LoVo (cell line): ENCODE results near the gene PID1.
"Not testable (repeated sequence)": the region's sequence is repeated elsewhere in the genome, so short reads cannot be mapped to it uniquely, and the experiment has no call there.

Experiments used
- DNase-seq: peaks from one replicate; pipeline ENCODE4 v3.0.0-alpha.2; 2016; ENCODE audit warnings: low spot score

PID1 gene

DNA sequence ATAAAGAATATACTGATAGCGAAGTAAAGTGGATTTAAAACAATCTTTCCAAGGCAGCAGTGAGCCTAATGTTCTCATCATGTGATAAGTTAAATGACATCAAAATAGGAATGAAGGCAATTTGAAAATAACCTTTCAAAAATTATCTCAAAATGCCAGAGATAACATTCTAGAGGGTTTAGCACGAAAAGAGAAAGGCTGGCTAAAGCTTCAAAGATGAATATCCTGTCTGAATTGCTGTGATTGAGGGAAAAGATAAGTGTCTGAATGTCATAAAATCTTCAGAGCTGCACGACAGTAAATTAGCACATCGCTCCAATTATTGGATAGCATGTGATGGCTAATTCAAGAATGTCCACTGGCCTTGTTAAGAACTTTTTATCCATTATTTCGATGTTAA lies 159.3 kb downstream of the PID1 start:
- DNase-seq, result no peak

DNA sequence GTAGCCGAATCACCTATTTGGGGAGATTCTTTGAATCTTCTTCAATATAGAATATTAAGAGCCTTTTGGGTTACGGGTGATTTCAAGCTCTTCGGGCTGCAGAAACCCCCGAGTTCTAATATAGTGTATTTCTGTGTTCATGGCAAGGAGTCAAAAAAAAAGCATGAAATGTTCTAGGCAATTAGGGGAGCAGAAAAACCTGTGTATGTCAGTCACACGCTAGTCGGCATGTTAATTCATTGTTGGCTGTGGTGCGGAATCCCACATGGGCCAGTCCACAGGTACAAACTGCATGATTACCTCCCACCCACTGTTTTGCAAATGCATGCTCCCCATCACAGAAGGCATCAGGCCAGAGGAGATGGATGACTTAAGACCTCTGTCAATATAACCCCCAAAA lies 161.9 kb downstream of the PID1 start:
- no peak for DNase-seq

DNA sequence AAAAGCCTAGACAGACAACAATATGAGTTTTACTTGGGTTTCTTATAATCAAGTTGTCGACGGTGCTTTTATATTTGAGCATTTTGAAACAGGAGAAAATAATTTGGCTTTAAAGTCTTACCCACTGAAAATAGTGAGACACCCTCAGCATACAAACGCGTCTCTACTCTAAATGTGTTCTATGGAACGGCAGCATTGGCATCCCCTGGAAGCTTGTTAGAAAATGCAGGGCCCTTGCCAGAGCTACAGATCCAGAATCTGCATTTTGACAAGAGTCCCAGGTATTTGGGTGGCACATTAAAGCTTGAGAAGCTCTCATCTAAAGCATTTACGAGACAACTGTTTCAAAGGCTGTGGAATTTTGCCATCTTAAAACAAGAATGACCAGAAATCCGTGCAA lies 163.5 kb downstream of the PID1 start:
- no peak for DNase-seq

DNA sequence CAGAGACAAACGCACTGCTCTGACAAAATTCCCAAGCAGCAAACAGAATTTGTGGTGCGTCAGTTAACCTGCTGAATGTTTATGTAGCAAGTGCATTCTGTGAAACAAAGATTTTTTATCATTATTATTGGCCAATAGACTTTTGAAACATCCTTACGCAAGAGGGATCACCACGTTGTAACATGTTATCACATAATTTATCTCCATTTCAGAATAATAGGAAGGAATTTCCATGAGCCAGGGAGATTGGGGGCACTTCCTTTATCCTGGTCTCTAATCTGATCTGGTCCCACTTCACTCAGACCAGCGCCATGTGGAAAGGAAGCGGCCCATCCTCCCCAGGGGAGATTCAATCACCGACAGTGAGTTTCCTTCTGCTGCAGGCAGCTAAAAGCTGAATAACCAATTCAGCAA lies 166.1 kb downstream of the PID1 start:
- no peak for DNase-seq

DNA sequence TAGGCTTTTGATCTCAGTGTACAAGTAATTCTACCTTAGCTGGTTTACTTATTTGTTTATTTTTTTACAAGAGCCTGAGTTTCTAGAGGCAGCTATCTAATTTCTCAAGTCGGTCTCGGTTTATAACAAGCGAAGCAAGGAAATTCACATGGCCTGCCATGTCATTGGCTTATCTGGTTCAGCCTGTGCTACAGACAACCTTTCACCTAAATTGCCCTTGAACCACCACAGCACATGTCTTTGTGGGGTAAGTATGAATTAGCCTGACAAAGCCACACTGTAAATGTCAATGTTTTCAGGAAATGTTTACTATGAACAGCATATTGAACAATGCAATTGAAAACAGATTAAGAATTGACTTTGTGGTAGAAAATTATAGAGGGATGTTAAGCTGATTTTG lies 167.1 kb downstream of the PID1 start:
- DNase-seq, result no peak

DNA sequence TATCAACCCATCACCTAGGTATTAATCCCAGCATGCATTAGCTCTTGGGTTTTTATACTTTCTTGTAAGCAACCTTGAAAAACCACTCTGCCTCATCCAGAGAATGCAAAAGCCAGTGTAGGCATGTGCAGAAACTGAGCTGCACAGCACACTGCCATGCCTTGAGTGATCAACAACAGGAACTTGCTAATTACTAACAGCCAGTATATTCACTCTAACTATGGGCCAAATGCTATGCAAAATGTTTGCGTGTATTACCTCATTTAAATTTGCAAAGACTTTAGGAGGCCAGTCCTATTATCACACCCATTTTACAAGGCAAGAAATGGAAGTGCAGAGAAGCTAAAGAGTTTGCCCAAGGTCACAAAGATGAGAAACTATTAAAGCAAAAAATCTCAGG lies 169.8 kb downstream of the PID1 start:
- no peak for DNase-seq

DNA sequence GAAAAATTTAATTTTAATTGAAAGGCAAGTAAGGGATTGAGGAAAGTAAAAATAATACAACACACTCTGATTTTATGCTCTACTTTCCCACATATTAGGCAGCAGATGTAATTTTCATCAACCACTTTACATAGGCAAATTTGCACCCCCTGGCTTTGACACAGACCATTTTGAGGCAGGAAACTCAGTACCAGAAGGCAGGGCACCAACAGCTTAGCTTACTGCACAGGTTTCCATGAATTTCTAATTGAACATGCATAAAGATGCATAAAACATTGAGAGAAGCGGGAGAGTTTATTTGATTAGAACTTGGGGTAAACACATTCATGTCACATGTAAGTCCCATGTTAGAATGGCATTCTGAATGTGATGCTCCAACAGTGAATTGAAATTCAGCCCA lies 171.9 kb downstream of the PID1 start:
- no peak for DNase-seq

DNA sequence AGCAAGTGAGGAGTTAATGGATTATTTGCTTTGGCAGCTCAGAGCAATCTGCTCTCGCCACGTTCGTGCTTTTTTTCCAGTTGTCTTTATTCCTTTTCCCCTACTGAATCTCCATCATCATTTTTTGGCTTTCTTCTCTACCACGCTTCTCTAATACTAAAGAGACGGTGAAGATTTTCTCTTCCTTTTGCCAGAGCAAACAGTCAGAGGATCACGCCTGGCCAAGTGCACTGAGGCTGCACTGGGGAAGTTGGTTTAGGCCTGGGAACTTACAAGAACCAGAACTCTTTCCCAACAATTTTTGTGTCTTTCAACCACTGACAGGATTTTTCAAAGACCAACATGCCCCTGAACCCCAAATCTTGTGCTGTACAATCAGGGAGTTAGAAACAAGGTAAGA lies 172.3 kb downstream of the PID1 start:
- DNase-seq, result no peak

DNA sequence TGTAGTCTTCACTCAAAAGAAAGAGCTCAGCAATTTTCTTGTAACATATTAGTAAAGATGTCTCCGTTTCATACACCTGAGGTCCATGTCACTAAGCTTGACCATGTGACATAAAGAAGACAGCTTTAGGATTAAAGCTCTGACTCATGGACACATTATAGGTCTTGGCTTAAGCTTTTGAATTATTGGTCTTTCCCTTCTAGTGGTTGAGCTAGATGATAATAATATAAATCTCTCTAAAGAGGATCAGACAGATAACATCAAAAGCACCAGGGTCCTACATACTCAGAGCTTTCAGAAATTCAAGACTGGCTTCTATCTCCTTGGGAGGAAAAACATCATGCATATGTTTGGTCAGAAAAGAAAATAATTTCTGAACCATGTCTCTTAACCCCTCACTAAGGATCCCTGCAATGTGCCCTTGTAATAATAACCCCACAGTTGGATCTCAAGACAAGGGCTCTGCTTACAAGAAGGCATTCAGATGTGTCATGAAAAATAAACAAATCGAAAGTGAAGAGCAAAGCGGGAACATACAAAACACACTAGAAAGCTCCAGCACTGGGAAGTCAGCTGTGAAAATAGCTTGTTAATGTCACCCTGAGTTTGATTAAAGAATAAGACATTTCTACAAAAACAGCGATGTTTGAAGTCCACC lies 174.5 kb downstream of the PID1 start:
- no peak for DNase-seq

DNA sequence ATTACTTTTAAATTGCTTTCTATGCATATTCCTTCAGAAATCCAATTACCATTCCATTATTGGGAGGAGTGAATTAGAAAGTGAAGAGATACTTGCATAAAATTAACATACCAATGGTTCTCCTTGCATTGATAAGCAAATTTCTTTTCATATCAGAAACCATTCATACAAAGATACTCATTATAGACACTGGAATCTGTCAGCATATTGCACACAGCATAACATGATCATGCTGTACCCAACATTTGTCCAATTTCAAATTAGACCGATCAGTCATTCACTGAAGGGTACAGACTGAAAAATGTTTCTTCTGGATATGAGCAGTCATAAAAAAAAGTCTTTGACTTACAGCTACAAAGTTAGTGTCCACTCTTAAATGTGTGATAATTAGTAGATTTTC lies 175.6 kb downstream of the PID1 start:
- no peak for DNase-seq

DNA sequence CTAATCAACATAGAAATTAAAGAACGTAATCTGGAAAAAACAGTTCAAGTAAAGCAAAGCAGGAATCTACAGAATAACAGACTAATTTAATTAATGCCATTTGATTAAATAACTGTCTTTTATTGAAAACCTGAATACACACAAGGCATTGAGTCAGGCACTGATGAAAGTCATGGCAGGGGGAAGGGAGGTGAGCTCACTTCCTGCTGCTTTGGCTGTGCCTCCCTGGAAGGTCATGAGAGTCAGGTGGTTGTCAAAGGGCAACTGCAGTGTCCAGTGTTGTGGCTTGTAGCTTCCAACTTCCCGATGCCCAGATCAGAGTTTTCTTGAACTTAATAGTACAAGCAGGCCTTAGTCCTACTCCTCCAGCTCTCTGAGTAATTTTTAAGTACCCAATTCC lies 180.9 kb downstream of the PID1 start:
- DNase-seq, result no peak

DNA sequence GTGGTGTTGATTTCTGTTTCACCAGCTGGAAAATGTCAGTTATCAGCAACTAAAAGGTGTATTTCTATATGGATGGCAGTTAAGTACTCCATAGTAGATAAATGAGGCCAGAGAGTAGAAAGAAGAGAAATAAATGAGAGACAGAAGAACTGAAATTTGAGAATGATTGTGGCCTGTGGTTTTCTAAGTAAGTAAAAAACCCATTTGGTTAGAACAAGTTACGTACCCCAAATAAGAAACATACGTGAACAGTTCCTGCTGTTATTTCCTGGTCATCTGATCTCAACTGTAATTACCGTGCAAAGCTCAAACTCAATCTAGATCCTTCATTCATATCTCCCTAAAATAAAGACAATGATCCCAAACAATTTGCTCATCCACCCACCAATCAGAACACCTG lies 181.3 kb downstream of the PID1 start:
- DNase-seq, result no peak

DNA sequence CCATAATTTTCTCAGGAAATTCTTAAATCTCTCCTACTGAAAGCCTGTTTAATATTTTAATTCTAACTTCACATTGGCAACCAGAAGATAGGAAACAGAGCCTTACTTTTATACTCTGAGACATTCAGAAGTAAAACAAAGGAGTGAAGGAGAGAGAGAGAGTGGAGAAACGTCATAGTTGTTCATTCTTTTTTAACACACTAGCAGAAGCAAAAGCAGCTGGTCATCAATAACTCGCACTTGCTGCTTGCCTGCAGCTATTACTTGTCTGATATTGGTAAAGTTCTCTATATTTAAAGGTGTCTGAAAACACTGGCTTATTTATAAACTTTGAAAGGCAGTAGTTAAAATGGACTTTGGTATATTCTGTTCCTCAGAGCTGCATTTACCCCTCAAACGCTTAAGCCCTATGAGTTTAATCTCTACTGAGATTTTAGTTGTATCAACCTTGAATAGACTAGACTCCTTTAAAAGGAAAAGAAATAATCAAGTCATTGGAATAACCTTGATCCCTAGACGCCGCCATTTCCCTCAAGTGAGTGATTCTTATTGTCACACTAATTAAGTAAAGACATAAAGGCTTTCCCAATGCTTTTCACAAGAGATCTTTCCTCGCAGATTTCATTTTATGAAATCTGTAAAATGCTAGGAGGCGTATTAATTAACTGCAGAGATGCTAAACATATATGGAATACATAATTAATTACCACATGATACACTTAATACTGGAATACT lies 182.0 kb downstream of the PID1 start:
- DNase-seq, result no peak

DNA sequence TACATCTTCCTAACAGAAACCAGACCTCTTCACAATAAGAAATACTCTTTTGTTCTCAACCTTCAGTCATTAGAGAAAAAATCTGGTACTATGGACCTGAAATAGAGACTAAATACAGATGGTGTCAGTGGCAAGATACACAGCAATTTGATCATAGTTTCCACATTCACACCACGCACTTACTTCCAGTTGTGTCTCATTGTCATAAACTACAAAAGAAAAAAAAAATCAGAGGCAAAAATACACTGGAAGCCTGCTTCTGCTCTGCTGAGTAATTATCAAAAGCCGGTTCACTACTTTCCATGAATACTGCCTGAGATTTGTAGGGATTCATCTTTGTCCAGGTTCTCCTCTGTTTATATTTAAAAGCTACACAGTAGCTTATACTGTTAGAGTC lies 182.6 kb downstream of the PID1 start:
- DNase-seq, result no peak

DNA sequence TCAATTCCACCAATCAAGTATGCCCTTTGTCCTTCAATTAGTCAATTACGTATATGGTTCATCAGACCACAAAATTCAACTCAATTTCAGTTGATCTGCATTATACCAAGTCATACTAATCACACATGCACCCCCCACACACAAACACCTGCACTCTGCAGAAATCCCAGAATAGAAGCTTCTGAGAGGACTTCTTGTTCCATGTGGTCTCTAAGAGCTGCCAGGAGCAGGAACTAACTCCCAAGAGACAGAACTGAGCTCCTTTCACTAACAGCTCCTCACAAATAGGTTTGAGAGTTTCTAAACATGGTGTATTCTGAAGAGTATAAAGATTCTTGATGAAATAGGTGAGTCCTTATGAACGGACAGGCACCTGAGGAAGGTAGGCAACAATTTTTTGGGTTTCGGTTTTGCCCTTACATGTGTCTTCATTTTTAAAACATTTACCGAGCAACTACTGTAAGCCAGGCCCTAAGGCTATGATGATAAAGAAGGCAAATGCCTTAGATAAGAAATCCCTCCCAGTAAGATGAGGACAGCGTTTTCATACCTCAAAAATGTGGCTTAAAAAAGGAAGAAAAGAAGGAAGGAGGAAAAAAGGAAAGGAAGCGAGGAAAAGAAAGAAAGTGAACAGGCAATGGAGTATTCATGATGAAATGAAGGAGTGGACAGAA lies 183.1 kb downstream of the PID1 start:
- DNase-seq, result no peak

DNA sequence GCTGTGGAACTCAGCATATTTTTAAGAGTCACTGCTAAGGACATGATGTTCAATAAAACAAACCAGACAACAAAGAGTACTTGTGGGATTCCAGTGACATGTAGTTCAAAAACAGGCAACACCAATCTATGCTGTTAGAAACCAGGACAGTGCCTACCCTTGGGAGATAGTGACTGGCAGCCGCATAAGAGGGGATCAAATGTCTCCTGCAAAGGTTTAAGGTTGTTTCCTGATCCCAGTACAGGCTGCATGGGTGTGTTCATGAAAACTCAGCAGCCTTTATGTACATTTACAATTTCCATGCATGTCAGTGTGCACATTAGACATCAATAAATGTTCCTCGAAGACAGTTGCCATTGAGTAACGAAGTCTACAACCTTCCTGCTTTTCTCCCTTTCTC lies 183.8 kb downstream of the PID1 start:
- DNase-seq, result no peak

DNA sequence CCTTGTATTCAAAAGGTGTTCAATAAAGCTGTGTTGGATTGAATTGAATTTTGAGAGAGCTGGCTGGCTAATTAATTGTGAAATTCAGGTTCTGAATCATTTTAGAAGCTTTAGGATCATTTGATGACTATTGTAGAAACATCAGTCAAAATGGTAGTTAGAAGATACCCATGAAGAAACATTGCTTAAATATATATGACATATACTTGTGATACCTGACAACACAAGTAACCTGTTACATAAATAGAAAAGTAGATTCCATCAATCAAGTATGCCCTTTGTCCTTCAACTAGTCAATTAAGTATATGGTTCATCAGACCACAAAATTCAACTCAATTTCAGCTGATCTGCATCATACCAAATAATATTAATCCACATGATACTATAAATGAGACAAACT lies 185.6 kb downstream of the PID1 start:
- no peak for DNase-seq

DNA sequence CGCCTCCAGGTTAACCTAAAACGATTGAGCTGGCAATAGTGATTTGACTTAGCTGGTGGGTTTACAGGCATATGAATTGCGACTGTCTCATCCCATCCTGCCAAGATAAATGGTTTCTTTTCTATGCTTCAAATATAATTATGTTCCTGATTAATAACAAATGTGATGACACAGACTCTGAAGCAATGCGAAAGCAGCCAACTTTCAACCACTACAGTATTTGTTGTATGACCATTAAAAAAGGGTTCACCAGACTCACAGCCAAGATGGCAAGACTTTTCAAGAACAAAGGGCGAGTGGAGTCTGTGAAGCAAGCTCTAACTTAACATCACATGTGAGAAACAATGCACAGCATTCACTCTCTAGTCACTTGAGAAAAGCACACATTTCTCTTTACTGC lies 186.6 kb downstream of the PID1 start:
- DNase-seq, result no peak

DNA sequence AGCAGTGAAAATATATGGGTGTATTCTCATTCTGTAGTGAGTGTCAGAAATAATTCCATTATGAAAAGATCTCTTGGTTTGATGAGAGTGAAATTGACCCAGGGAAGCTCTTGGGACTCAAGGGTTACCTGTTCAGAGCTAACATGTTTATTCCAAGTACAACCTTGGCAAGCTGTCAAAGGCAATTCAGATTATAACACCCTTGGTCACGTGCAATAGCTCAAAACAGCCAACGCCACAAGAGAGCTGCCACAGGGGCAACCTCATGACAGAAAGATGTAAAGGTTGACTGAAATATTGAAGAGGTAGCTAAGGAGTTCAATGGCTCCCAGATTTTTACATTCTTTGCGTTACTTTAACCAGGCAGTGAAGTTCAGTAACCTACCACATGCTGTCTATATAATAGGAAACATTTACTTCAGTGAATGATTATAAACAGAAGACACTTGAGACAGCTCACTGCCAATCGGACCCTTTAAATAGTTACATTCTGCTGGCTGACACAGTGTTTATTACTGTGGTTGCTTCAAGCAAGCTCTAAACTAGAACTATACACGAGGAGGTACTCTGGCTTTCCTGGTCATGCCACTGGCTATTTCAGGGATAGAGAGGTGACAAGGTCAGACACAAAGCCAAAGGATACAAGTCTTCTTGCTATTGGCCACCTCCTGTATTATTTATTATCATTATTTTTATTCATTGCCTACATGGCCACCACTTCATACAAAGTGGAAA lies 187.3 kb downstream of the PID1 start:
- no peak for DNase-seq

DNA sequence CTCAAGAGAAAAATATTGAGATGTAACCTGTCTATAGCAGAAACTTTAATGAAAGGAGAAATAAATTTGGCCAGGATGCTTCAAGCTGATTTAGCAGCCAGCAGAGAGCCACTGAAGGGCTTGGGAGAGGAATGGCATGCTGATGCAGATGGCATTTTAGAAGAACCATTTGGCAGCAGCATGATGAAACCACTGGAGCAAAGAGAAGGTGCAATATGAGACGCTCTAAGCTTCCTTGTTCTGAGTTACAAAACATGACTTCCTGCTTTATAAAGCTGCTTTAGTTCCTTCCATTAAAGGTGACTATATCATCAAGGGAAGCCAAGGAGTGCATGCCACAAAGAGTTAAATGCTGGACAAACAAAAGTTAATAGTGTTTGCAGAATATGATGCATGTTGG lies 189.7 kb downstream of the PID1 start:
- no peak for DNase-seq

DNA sequence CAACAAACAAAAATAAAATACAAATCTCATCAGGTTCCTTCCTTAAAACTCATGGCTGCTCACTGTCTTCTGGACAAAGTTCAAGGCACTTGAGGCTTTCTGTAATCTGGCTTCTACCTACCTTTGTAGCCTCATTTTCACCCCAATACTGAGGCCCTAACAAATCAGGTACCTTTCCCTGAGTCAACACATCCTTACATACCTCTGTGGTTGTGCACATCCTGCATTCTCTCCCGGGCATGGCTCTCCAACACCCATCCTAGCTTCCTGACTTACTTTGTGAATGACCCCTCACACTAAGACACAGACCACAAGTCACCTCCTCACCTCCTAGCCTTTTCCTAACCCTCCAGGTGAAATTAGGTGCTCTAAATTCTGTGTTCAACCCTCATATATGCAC lies 190.9 kb downstream of the PID1 start:
- DNase-seq, result no peak

DNA sequence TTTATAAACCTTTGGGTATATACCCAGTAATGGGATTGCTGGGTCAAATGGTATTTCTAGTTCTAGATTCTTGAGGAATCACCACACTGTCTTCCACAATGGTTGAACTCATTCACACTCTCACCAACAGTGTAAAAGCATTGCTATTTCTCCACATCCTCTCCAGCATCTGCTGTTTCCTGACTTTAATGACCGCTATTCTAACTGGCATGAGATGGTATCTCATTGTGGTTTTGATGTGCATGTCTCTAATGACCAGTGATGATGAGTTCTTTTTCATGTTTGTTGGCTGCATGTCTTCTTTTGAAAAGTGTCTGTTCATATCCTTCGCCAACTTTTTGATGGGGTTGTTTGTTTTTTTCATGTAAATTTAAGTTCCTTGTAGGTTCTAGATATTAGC lies 194.2 kb downstream of the PID1 start:
- DNase-seq, result not testable (repeated sequence)

DNA sequence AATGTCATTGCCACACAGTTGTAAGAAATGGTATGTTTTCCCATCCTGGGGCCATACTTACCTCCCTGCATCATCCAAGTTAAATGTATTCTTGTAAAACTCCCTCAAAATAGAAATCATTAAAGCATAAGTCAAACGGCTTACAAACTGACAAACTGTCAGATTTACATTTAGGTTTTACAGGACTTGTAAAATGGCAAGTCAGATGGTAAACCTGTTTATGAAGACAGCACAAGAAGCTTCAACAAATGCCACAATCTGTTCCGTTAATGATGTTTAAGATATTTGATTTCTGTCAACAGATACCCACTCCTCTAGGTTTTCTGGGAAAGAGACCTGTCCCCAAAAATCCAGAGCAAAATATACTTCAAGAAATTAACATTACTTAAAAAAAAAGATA lies 197.2 kb downstream of the PID1 start:
- DNase-seq, result no peak
